Cardiac fibroblast (primary cell): ENCODE data around the gene PLP2.
A peak's percentile ranks its signal among the peaks of the same experiment; 100 is the strongest.

Experiments
- DNase-seq, 2 donors: peaks; one replicate each; pipeline versions ENCODE4 v3.0.0 to v3.0.0-alpha.2; 2010; ENCODE audit warnings: low read depth in 2 of 2
- H3K4me3 ChIP-seq, 2 donors: replicated peaks in 1 of 2; 1 replicate in 1 of 2; 2 replicates in 1 of 2; pipeline ENCODE4 v1.5.1; 2011; ENCODE audit warnings: low read depth in 2 of 2, low read length in 2 of 2, mild to moderate bottlenecking in 2 of 2, moderate library complexity in 1 of 2
- CTCF ChIP-seq: IDR thresholded peaks from one replicate; pipeline ENCODE4 v1.5.1; 2011; ENCODE audit warnings: low read depth, mild to moderate bottlenecking, low read length, inconsistent platforms

PLP2 gene

GRCh38 chrX:49155900-49156837 is 15.5 kb upstream of the PLP2 start:
- peak; percentile 38 for TF ChIP-seq CTCF
- peak overlapping the region; percentile 33 to 52 for H3K4me3 ChIP-seq
- DNase-seq, result peak; percentile 90 to 91

GRCh38 chrX:49157194-49157593 is 14.5 kb upstream of the PLP2 start:
- TF ChIP-seq CTCF, result no peak
- DNase-seq, result no peak
- no peak overlapping the region for H3K4me3 ChIP-seq

- DNase-seq, result no peak
- no peak for TF ChIP-seq CTCF
- H3K4me3 ChIP-seq, result no peak overlapping the region
These were observed 10.8 kb upstream of the PLP2 start for GRCh38 chrX:49160908-49161307.

DNA sequence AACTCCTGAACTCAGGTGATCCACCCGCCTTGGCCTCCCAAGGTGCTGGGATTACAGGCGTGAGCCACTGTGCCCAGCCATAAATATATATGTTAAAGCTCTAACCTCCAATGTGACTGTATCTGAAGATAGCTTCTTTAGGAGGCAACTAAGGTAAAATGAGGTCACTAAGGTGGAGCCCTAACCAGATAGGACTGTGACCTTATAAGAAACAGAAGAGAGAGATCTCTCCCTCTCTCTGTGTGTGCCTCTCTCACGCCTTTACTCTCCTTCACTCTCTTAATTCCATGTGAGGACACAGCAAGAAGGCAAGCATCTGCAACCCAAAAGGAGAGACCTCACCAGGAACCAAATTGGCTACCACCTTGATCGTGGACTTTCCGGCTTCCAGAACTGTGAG is 10.1 kb upstream of the PLP2 start:
- DNase-seq, result no peak
- H3K4me3 ChIP-seq, result no peak overlapping the region
- no peak for TF ChIP-seq CTCF

DNA sequence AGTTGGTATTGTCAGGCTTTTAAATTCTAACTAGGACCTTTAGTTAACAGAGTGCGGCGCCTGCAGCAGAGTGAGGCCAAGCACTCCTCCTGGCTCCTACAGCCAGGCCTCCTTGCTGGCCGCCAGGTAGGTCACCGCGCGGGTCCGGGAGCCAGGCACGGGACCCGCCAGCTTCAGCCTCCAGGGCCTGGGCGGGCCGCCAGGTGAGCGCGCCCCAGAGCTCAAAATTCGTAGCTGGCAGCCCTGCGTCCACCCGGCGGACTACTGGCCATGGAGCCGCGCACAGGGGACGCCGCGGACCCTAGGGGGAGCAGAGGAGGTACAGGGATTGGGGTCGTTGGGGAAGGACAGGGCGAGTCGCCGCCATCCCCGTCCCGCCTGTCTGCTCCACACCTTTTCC is 9.1 kb upstream of the PLP2 start, which contains the start of gene MAGIX:
MAGIX (plus strand) TSS at position 139 of the 400 bp plus-strand sequence; CDS start at position 271, 132 bp downstream.
- no peak for DNase-seq
- TF ChIP-seq CTCF, result no peak
- peak within 1 kb of the TSS; percentile 32 to 41 for H3K4me3 ChIP-seq

GRCh38 chrX:49163555-49164419 is 7.9 kb upstream of the PLP2 start:
- DNase-seq, result peak; percentile 82 to 86
- TF ChIP-seq CTCF, result peak; percentile 4
- peak overlapping the region; percentile 32 to 41 for H3K4me3 ChIP-seq
